Neural cell (in vitro differentiated cells): ENCODE results near the gene PLD6. TPM values are rescaled to one million over a fixed set of nuclear protein-coding genes. Genes with fewer than 3 reads are reported as not detected.

Source experiments
- H2AFZ ChIP-seq: fragments of 200-600, 300-800 bp; sonication (generic), shearing (Covaris generic); 2 replicates; pipeline ENCODE4 v1.6.0; 2014; ENCODE audit warnings: low read depth, mild to moderate bottlenecking, antibody characterized with exemption, low read length, moderate library complexity
- H3F3A ChIP-seq: fragments of 200-600 bp; shearing (Covaris generic); 2 replicates; pipeline ENCODE4 v1.6.1; 2016; ENCODE audit warnings: mild to moderate bottlenecking, moderate library complexity, mixed read lengths, antibody characterized with exemption, low read length; ENCODE audit not compliant: insufficient read depth, poor library complexity, severe bottlenecking
- H3K27ac ChIP-seq: fragments of 200-600, 300-800 bp; sonication (generic), shearing (Covaris generic); 2 replicates; pipeline ENCODE4 v1.5.1; 2014; ENCODE audit warnings: mild to moderate bottlenecking, low read length, moderate library complexity
- H3K27me3 ChIP-seq: fragments of 300-800, 200-600 bp; sonication (generic), shearing (Covaris generic); 2 replicates; pipeline ENCODE4 v1.6.0; 2014; ENCODE audit warnings: mild to moderate bottlenecking, low read depth, low read length, moderate library complexity; ENCODE audit not compliant: insufficient read depth
- H3K36me3 ChIP-seq: fragments of 300-800, 200-600 bp; sonication (generic), shearing (Covaris generic); 2 replicates; pipeline ENCODE4 v1.5.1; 2014; ENCODE audit warnings: mild to moderate bottlenecking, antibody characterized with exemption, low read length, moderate library complexity; ENCODE audit not compliant: insufficient read depth
- H3K4me2 ChIP-seq: fragments of 300-800, 200-600 bp; sonication (generic), shearing (Covaris generic); 2 replicates; pipeline ENCODE4 v1.6.0; 2014; ENCODE audit warnings: mild to moderate bottlenecking, low read length
- H3K4me3 ChIP-seq: fragments of 300-800, 200-600 bp; sonication (generic), shearing (Covaris generic); 2 replicates; pipeline ENCODE4 v1.5.1; 2014; ENCODE audit warnings: mild to moderate bottlenecking, low read length, moderate library complexity
- H3K79me2 ChIP-seq: fragments of 200-600 bp; shearing (Covaris generic); replicated peaks from 2 replicates; pipeline ENCODE4 v1.6.0; 2014; ENCODE audit warnings: mild to moderate bottlenecking, low read length, moderate library complexity; ENCODE audit not compliant: insufficient read depth
- H3K9ac ChIP-seq: fragments of 300-800, 200-600 bp; sonication (generic), shearing (Covaris generic); 2 replicates; pipeline ENCODE4 v1.6.1; 2016; ENCODE audit warnings: mild to moderate bottlenecking, low read length, mixed read lengths
- H3K9me2 ChIP-seq: fragments of 200-600 bp; shearing (Covaris generic); 2 replicates; pipeline ENCODE4 v1.6.1; 2016; ENCODE audit warnings: mild to moderate bottlenecking, low read length, mixed read lengths; ENCODE audit not compliant: insufficient read depth
- H3K9me3 ChIP-seq: fragments of 200-600, 300-800 bp; sonication (generic), shearing (Covaris generic); 2 replicates; pipeline ENCODE4 v1.6.1; 2016; ENCODE audit warnings: mild to moderate bottlenecking, mixed run types, low read length, moderate library complexity, mixed read lengths
- H4K20me1 ChIP-seq: fragments of 200-600 bp; shearing (Covaris generic); 2 replicates; pipeline ENCODE4 v1.6.1; 2016; ENCODE audit warnings: mild to moderate bottlenecking, mixed run types; ENCODE audit not compliant: insufficient read depth
- EP300 ChIP-seq: fragments of 450-650 bp; conservative IDR thresholded peaks from 2 replicates; pipeline ENCODE4 v1.6.1; 2014; ENCODE audit warnings: antibody characterized with exemption, mild to moderate bottlenecking, moderate library complexity; ENCODE audit not compliant: poor library complexity, severe bottlenecking
- EZH2 ChIP-seq: fragments of 200-600, 300-800 bp; shearing (Covaris generic), sonication (generic); IDR thresholded peaks from 2 replicates; pipeline ENCODE4 v1.6.1; 2014; ENCODE audit warnings: antibody characterized with exemption, low read length, borderline replicate concordance, mild to moderate bottlenecking; ENCODE audit not compliant: insufficient read depth, poor library complexity, severe bottlenecking
- MXI1 ChIP-seq: fragments of 450-650 bp; conservative IDR thresholded peaks from 2 replicates; pipeline ENCODE4 v1.6.1; 2014; ENCODE audit warnings: antibody characterized with exemption, mild to moderate bottlenecking; ENCODE audit not compliant: poor library complexity, severe bottlenecking
- POLR2AphosphoS5 ChIP-seq: IDR thresholded peaks from 2 replicates; pipeline ENCODE4 v1.6.1; 2012
- RAD21 ChIP-seq: fragments of 450-650 bp; conservative IDR thresholded peaks from 2 replicates; pipeline ENCODE4 v1.6.1; 2014; ENCODE audit warnings: antibody characterized with exemption, mild to moderate bottlenecking, moderate library complexity
- SMC3 ChIP-seq: fragments of 450-650 bp; conservative IDR thresholded peaks from 2 replicates; pipeline ENCODE4 v1.6.1; 2014; ENCODE audit warnings: antibody characterized with exemption, mild to moderate bottlenecking, moderate library complexity; ENCODE audit not compliant: poor library complexity
- TAF1 ChIP-seq: IDR thresholded peaks from 2 replicates; pipeline ENCODE4 v1.6.1; 2012; ENCODE audit warnings: low read depth
- polyA plus RNA-seq: library from polyadenylated mRNA; depleted of rRNA; stranded (reverse); fragments of >200 nt; gene quantifications from 2 replicates; pipeline ENCODE4 v1.2.3, GENCODE V29; 2014
- TF ChIP-seq, protein P1 (sequence below): fragments of 450-650 bp; IDR thresholded peaks from 2 replicates; pipeline ENCODE4 v1.5.1; 2014; ENCODE audit warnings: antibody characterized with exemption, mild to moderate bottlenecking, moderate library complexity; ENCODE audit not compliant: poor library complexity, severe bottlenecking
- TF ChIP-seq, protein P2 (sequence below): IDR thresholded peaks from 2 replicates; pipeline ENCODE4 v1.6.1; 2012; ENCODE audit warnings: borderline replicate concordance

The PLD6 gene
- polyA plus RNA-seq, 1 donor from 2014 or later, result 2.0 TPM

DNA sequence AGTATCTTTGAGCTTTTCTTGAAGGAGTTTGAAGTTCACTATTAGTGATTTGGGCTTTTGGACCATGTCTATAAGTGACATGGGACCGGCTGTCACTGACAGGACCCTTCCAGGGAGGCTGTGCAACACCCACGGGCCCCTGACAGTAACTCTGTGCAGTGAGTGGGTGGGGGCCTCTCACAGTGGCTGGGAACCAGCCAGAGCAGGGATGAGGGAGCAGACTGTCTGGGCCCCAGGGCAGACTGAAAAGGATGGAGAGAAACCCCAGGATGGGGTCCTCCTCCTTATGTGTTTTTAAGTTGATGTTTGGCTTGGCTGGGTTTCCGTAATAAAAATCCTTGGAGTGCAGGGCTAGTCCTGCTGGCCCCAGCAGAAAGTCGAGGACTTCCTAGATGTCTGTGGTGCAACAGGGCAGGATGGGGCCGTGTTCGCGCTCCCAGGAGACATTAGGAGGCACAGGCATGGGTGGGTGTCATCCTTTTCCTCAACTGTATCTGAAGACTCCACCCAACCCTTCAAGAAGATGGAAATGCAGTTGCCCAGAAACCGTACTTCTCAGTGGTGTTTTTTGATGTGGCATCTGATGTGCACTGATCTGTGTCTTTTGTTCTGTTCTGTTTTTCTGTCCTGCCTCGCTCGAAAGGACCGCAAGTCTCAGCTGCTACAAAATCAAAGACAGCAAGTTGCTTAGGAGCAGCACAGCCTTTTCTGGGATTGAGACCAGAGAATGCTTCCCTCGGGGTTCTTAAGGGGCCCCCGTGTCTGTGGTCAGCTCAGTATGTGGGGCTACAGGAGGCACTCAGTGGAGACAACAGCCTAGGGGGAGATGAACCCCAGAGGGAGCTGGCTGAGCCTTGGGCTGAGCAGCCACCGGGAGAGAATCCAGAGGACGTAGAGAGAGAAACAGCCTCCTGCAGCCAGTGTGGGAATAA, 24.2 kb downstream of the PLD6 start:
- TF ChIP-seq, protein P1, sequence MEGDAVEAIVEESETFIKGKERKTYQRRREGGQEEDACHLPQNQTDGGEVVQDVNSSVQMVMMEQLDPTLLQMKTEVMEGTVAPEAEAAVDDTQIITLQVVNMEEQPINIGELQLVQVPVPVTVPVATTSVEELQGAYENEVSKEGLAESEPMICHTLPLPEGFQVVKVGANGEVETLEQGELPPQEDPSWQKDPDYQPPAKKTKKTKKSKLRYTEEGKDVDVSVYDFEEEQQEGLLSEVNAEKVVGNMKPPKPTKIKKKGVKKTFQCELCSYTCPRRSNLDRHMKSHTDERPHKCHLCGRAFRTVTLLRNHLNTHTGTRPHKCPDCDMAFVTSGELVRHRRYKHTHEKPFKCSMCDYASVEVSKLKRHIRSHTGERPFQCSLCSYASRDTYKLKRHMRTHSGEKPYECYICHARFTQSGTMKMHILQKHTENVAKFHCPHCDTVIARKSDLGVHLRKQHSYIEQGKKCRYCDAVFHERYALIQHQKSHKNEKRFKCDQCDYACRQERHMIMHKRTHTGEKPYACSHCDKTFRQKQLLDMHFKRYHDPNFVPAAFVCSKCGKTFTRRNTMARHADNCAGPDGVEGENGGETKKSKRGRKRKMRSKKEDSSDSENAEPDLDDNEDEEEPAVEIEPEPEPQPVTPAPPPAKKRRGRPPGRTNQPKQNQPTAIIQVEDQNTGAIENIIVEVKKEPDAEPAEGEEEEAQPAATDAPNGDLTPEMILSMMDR, result no peak
- Histone ChIP-seq H3K9me2 (no peaks in the 10 kb centered on the region), H3K79me2 (no peaks in the 10 kb centered on the region), H3K36me3 (peaks cover 16% of the 10 kb centered on the region), H3K4me3 (no peak overlapping the region), H2AFZ (no peak overlapping the region), H4K20me1 (no peaks in the 10 kb centered on the region), H3K9ac (no peak overlapping the region), H3K4me2 (no peak overlapping the region), H3K27ac (no peak overlapping the region), H3K9me3 (no peaks in the 10 kb centered on the region), H3F3A (no peaks in the 10 kb centered on the region), H3K27me3 (no peaks in the 10 kb centered on the region)

DNA sequence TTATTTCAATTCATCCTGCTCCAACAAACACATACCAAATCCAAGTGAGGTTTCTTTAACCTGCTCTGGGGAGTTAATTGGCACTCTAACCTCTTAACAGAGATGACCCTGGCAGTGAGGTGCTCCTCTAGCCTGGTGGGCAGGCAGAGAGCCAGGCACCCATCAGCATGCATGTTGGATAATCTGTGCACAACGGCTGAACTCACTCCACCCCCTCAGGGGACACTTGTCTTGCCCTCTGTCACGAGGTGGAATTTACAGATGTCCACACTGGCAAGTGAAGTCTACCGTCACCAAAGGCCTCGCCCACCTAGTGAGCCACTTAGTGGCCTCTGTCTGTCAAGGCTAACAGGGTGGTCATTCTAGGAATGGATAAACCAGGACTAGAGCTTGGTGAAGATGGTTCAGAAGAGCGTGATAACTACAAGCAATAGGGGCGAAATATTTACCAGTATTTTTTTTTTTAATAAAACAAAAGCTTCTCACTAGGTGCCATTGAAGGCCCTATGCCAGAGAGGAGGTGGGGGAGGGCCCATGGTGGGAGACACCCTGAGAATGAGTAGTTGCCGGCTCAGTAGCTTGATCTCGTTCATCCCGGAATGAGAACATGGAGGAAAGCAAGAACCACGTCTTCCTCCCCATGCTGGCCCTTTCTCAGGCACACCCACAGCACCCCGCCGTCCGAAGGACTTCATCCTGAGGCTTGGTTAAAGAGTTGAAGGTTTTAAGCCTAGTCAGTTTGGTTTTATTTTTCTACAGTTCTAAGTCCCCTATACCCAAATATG, 25.2 kb downstream of the PLD6 start:
- TF ChIP-seq EZH2 (no peak), POLR2AphosphoS5 (no peak), MXI1 (no peak), SMC3 (no peak), TAF1 (no peak), RAD21 (no peak), EP300 (no peak)
- TF ChIP-seq, protein P1, result no peak
- TF ChIP-seq, protein P2, sequence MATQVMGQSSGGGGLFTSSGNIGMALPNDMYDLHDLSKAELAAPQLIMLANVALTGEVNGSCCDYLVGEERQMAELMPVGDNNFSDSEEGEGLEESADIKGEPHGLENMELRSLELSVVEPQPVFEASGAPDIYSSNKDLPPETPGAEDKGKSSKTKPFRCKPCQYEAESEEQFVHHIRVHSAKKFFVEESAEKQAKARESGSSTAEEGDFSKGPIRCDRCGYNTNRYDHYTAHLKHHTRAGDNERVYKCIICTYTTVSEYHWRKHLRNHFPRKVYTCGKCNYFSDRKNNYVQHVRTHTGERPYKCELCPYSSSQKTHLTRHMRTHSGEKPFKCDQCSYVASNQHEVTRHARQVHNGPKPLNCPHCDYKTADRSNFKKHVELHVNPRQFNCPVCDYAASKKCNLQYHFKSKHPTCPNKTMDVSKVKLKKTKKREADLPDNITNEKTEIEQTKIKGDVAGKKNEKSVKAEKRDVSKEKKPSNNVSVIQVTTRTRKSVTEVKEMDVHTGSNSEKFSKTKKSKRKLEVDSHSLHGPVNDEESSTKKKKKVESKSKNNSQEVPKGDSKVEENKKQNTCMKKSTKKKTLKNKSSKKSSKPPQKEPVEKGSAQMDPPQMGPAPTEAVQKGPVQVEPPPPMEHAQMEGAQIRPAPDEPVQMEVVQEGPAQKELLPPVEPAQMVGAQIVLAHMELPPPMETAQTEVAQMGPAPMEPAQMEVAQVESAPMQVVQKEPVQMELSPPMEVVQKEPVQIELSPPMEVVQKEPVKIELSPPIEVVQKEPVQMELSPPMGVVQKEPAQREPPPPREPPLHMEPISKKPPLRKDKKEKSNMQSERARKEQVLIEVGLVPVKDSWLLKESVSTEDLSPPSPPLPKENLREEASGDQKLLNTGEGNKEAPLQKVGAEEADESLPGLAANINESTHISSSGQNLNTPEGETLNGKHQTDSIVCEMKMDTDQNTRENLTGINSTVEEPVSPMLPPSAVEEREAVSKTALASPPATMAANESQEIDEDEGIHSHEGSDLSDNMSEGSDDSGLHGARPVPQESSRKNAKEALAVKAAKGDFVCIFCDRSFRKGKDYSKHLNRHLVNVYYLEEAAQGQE, result no peak
- Histone ChIP-seq H3K9me2 (no peaks in the 10 kb centered on the region), H3K79me2 (no peaks in the 10 kb centered on the region), H3K9me3 (no peaks in the 10 kb centered on the region), H3K4me3 (no peak overlapping the region), H3K27ac (no peak overlapping the region), H3K4me2 (no peak overlapping the region), H2AFZ (no peak overlapping the region), H3K36me3 (peaks cover 16% of the 10 kb centered on the region), H4K20me1 (no peaks in the 10 kb centered on the region), H3K27me3 (no peaks in the 10 kb centered on the region), H3K9ac (no peak overlapping the region), H3F3A (no peaks in the 10 kb centered on the region)
